GM18873 (cell line): ENCODE results near the gene BCL6B.
"Not testable (repeated sequence)": the region's sequence is repeated elsewhere in the genome, so short reads cannot be mapped to it uniquely, and the experiment has no call there.

Experiments used
- ATAC-seq: cut with Tn5 transposase; IDR thresholded peaks from one replicate; pipeline ENCODE4 v1.9.1; 2021; ENCODE audit warnings: mild to moderate bottlenecking, moderate library complexity, moderate number of reproducible peaks; ENCODE audit not compliant: unreplicated experiment, low FRiP score

Gene BCL6B

DNA sequence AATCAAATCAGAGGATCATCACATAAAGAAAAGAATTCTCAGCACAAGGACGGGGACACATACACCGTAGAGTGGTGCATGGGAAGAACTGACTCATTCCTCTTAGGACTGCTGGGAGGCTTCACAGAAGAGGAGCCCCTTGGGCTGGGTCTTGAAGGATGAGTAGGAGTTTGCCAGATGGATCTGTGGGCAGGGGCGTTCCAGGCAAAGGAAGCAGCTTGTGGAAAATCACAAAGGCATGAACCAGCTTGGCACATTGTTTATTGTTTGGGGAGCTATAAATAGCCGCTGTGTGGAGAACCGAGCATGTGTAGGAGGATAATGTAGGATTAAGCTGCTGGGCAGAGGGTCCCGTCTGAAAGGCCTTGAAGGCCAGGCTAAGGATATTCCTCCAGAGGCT lies 26.1 kb downstream of the BCL6B start:
- ATAC-seq, result no peak

DNA sequence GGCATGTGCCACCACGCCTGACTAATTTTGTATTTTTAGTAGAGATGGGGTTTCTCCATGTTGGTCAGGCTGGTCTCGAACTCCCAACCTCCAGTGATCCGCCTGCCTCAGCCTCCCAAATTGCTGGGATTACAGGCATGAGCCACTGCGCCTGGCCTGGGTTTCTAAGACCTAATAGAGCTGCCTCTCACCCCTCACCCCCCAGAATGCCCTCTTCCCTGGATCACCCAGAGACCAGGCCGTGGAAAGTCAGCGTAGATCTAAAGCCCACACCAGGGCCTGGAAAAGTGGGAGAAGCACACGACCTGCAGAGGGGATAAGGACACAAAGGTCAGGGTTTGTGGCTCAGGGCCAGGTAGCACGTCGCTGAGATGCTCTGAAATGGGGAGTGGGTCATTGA lies 27.7 kb downstream of the BCL6B start:
- ATAC-seq, result not testable (repeated sequence)

DNA sequence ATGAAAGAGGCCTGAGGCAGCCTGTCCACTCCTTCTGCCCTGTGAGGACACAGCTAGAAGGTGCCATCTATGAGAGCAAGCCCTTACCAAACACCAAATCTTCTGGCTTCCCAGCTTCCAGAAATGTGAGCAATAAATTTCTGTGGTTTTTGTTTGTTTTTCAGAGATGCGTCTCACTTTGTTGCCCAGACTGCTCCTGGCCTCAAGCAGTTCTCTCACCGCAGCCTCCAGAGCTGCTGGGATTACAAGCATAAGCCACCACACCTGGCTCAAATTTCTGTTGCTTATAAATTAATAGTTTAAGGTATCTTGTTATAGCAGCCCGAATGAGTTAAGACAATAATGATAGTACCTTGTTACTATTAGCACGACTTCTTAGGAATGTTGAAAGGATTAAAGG lies 33.5 kb downstream of the BCL6B start:
- no peak for ATAC-seq

DNA sequence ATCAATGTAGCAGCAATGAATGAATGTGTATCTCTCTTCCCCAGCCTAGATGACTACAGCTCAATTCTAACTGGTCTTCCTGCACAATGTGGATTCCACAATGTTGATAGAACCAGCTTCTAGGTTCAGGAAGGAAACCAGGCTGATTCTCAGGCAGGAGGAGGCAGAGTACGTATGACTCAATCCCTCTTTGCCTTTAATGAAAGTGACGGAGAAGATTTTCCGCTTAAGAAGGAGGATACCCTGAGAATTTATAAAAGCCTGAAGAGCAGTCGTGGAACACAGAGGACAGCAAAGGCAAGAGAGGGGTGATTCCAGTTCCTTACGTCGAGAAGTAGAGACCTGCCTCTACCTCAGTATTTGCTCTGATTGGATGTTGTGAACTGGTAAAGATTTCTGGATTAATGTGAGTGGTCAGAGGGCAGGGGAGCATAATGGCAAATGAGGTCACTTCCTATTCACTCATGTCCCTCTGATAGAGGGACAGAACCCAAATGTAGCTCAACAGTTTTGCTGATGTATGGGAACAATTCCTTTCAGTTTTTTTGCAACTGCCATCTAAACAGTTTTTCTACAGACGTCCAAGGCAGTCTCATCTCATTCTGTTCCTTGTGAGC lies 36.1 kb downstream of the BCL6B start:
- no peak for ATAC-seq

DNA sequence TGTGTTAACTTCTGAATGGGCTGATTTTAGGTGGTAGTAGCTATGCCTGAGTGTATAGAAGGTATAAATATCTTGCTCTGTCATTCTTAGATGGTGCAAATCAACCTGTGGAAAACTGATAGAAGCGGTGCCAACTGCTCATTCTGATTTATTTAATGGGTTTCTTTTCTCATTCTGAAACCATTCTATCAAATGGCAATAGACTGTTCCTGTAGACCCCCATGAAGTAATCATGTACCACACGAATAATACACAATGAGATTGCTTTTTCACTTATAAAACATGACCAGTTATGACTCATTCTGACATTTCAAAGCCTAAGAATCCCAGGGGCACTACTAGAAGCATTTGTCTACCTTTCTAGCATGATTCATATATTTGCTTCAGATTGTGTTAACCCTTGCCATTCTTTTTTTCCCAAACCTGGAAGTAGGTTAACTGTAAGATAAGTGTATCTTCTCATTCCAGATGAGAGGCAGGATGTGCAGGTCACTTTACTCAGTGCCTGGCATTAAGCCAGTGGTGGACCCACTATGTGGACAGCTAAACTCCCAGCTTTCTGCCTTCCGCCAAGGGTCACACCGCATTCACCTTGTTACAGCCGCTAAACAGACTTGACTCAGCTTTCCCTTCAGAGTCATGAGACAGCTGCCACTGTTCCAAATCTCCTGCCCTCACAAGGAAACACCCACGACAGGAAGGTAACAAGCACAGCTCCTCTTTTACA lies 37.5 kb downstream of the BCL6B start:
- ATAC-seq, result no peak

DNA sequence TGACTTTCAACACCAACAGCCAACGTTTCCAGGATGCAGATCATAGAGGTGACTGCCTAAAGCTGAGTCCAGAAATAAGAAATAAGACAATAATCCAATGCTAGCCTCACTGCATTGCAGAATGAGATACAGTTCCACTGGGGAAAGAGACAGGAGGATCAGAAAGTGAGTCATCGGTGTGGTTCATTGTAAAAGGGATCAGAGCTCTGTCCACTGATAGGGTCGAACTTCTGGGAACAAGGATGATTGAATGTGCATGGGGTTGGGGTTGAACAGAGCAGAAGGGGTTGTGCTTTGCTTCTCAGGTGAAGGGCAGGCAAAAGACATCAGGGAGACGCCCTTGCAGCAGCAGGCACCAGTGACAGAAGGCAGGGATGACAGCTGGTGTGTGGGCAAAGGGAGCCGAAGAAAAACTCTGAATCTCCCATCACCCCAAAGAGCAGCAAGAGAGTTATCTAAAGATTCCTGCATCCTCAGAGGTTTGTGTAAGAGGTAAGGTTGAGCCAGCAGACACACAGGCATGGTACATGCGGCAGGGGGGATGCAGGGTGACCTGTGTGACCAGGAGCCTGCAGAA lies 40.8 kb downstream of the BCL6B start:
- ATAC-seq, result no peak

DNA sequence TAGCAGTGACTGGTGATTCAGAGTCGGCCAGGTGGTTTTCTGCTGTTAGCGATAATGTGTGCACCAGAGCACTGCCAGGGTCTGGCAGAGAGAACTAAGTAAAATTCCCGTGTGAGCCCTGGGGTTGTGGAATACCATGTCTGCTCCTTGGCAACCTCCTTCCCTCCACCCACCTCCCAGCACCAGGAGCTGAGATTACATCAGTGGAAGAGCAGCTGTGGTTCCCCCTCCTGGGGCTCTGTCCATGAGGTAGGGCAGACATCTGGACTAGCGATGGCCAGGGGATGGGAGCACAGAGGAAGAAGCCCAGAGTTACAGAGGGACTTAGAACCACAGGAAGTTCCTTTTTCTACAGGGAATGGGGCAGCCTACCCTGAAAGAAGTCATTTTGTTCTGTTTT lies 41.4 kb downstream of the BCL6B start:
- ATAC-seq, result no peak

DNA sequence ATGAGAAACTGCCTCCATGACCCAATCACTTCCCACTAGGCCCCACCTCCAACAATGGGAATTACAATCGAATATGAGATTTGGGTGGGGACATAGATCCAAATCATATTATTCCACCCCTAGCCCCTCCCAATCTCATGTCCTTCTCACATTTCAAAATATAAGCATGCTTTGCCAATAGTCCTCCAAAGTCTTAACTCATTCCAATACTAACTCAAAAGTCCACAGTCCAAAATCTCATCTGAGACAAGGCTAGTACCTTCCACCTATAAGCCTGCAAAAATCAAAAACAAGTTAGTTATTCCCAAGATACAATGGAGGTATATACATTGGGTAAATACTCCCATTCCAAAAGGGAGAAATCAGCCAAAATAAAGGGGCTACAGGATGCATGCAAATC lies 44.3 kb downstream of the BCL6B start:
- no peak for ATAC-seq

DNA sequence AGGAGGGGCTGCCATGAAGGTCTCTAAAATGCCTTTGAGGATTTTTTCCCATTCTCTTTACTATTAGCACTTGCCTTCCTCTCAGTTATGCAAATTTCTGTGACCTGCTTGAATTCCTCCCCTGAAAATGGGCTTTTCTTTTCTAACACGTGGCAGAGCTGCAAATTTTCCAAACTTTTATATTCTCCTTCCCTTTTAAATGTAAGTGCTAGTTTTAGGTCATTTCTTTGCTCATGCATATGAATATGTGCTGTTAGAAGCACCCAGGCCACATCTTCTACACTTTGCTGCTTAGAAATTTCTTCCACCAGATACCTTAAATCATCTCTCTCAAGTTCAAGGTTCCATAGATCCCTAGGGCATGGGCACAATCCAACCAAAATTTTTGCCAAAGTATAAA lies 45.4 kb downstream of the BCL6B start:
- ATAC-seq, result no peak

DNA sequence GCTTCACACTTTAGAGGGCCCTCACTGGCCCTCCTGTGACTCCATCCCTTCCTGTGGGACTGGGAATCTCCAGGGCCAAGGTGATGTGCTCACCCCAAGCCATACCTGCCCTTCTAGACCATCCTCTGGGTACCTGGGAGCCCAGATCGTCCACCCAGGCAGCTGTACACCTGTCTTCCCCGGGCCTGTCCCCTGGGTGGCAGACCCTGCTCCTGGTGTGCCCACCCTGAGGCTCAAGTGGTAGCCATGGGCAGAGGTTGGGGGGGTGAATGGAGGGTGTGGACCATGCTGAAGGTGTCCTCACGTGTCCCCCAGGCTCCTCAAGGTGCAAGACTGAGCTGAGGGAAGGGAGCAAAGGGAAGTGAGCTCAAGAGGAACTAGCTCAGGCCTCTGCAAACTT lies 47.9 kb downstream of the BCL6B start:
- no peak for ATAC-seq

DNA sequence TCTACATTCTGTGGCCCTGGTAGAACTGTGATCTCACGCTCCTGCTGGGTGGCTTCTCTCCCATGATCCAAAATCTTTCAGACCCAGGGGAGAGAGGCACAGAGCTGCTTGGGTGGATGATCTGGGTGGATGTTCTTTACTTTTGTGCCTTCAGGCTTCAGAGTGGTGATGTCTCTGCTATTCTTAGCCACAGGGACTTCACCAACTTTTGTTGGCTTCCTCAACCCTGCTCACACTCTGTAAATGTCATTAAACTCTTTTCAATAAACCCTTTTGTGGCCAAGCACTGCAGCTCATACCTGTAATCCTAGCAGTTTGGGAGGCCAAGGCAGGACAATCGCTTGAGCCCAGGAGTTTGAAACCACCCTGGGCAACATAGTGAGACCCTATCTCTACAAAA lies 49.6 kb downstream of the BCL6B start:
- no peak for ATAC-seq

DNA sequence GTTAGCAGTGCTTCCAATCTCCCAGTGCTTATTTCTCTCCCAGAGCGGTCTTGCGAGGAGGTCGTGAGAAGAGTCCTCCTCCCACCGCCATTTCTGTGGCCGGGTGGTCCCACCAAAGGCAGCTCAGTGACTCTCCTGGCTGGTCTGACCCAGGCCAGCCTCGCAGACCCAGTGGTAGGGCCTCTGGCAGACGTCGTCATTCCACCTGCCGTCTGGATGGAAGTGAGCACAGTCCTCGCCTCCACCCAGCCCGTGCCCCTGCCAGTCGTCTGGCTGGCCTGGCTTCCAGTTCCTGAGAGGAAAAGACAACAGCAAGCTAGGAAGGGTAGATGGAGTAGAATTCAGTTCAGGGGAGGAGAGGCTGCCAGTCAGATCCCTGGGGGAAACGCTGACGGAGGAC lies 52.1 kb downstream of the BCL6B start:
- no peak for ATAC-seq

DNA sequence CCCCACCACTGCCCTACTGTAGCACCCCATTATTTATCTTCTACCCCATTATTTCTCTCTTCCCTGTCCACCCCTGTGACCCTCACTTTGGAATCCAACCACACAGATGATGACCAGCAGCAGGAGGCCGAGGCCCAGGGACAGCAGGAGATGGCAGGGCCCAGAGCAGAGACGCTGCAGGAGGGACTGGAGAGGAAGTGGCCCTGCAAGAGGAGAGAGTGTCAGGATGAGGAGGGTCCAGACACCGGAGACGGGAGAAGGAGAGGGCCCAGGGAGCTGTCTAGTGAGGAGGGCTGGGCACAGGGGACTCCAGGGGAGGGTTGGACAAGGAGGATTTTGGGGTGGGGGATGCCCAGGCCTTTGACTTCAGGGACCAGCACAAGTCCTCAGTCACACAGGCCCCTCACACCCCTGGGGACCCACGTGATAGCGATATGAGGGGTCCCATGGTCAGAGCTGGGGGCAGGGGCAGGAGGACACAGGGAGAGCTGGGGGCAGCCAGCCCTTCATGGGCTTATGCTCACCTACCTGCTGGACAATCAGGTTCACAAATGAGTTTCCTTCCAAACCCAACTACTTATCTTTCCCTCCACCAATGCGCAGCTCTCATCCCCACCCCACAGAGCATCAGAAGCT lies 55.2 kb downstream of the BCL6B start:
- ATAC-seq, result no peak

DNA sequence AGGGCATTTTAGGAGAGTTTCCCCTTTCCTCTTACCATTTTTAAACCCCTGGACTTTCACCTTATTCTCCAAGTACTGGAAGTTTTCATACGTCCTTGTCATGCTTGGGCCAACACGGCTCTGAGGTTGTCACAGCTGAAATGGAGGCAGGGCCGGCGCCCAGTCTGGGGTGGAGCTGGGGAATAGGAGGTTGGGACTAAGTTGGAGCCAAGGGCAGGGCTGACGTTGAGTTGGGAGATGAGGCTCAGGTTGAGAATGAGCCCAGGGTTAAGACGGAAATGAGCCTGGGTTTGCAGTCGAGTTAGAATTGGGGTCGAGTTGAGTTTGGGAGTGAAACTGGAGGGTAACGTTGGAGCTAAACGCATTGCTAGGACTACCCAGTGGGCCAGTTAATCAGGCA lies 55.9 kb downstream of the BCL6B start:
- ATAC-seq, result no peak
